Measurements from ENCODE around the gene TGIF2.
A peak's percentile ranks its signal among the peaks of the same experiment; 100 is the strongest.

Gene TGIF2

DNA sequence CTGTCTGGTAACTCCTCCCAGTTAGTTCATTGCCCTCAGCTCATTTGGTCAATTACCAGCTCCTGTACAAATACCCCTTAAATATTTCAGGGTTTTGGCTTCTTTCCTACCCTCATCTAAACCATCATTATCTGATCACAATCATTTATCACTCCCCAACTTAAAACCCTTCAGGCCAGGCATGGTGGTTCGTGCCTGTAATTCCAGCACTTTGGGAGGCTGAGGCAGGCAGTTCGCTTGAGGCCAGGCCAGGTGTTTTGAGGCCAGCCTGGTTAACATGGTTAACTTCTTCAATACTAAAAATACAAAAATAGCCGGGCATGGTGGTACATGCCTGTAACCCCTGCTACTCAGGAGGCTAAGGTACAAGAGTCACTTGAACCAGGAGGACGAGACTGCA is 9.4 kb downstream of the TGIF2 start:
- DNase-seq (ENCODE audit: low spot score): no peak
- no peaks in the 10 kb centered on the region for H3K9me3 Mint-ChIP-seq
- H3K4me1 Mint-ChIP-seq (ENCODE audit: low read depth): peaks cover 24% of the 10 kb centered on the region
- peaks cover 46% of the 10 kb centered on the region for H3K36me3 Mint-ChIP-seq (ENCODE audit: low read depth)
- H3K27ac Mint-ChIP-seq: peak overlapping the region; percentile 83
- no peaks in the 10 kb centered on the region for H3K27me3 Mint-ChIP-seq (ENCODE audit: low read depth)
- H3K4me3 Mint-ChIP-seq: peak overlapping the region; percentile 42

DNA sequence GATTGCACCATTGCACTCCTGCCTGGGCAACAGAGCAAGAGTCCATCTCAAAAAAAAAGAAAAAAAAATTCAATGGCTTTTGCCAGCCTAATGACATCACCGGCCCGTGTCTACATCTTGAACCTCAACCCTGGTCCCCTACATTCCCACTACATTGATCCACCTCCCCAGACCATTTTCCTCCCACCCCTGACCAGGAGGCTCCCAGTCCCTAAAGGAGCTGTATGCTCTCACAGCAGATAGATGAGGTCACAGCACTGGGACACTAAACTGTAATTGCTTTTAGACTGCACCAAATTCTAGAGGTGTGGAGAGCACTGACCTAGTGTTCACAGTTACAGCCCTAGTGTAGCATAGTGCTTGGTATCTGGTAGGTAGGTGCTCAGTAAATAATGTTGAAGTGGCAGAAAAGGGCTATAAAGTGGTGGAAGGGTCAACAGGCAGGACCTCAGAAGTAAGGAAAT is 10.7 kb downstream of the TGIF2 start:
- Mint-ChIP-seq H3K36me3 (ENCODE audit: low read depth) (peaks cover 44% of the 10 kb centered on the region), H3K4me1 (ENCODE audit: low read depth) (peaks cover 24% of the 10 kb centered on the region), H3K9me3 (no peaks in the 10 kb centered on the region), H3K4me3 (no peak overlapping the region), H3K27me3 (ENCODE audit: low read depth) (no peaks in the 10 kb centered on the region), H3K27ac (peak overlapping the region; percentile 54)
- DNase-seq (ENCODE audit: low spot score): no peak

DNA sequence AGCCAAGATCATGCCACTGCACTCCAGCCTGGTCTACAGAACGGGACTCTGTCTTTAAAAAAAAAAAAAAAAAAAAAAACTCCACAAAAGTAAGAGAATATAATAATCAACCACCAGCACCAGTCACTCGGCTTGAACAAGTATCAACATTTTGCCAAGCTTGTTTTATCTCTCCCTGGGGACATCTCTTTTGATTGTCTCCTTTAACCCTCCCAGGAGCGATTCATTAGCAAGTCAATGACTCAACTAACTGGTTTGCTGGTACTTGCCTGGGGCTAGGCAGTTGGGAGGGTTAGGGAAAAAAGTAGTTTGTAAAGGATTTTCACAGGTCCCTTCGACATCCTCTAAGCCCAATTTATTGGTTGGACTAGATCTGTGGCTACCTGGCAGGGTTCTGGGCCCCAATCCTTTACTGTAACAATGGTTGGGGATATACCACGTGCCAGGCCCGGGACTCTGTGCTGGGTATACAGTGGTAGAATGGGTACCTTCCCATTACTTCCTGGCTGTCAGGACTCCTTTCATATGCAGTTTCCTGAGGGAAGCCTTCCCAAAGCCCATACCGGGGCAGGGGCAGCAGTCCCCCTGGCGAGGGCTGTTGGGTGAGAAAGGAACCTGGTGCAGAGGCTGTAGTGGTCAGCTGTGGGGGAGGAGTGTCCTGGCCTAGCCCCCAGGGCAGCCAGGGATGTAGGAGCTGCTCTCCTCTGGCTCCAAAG is 12.2 kb downstream of the TGIF2 start:
- H3K4me1 Mint-ChIP-seq (ENCODE audit: low read depth): peaks cover 19% of the 10 kb centered on the region
- H3K36me3 Mint-ChIP-seq (ENCODE audit: low read depth): peaks cover 32% of the 10 kb centered on the region
- H3K9me3 Mint-ChIP-seq: no peaks in the 10 kb centered on the region
- DNase-seq (ENCODE audit: low spot score): no peak
- no peak overlapping the region for H3K4me3 Mint-ChIP-seq
- no peaks in the 10 kb centered on the region for H3K27me3 Mint-ChIP-seq (ENCODE audit: low read depth)
- no peak overlapping the region for H3K27ac Mint-ChIP-seq

DNA sequence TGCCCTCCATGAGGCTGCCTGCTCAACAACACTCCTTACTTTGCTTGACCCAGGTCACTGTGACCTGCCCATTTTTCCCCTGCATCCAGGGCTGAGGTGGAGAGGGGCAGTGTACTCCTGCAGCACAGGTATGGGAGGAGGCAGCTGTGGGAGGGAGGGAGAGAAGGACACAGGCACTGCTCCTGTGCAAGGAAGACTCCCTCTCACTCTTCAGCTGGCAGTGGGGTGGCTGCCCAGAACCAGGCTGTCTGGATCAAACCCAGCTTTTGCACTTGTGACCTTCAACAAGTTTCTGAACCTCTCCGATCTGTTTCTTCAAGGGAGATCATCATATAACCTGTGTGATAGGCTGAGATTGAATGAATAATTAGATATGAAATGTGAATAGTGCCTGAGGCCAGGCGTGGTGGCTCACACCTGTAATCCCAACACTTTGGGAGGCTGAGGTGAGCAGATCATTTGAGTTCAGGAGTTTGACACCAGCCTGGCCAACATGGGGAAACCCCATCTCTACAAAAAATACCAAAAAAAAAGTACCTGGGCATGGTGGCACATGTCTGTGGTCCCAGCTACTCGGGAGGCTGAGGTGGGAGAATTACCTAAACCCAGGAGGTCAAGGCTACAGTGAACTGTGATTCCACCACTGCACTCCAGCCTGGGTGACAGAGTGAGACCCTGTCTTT is 14.1 kb downstream of the TGIF2 start:
- Mint-ChIP-seq H3K27ac (peak overlapping the region; percentile 57), H3K4me1 (ENCODE audit: low read depth) (peaks cover 22% of the 10 kb centered on the region), H3K4me3 (no peak overlapping the region), H3K27me3 (ENCODE audit: low read depth) (no peaks in the 10 kb centered on the region), H3K9me3 (no peaks in the 10 kb centered on the region), H3K36me3 (ENCODE audit: low read depth) (peaks cover 32% of the 10 kb centered on the region)
- DNase-seq (ENCODE audit: low spot score): no peak

DNA sequence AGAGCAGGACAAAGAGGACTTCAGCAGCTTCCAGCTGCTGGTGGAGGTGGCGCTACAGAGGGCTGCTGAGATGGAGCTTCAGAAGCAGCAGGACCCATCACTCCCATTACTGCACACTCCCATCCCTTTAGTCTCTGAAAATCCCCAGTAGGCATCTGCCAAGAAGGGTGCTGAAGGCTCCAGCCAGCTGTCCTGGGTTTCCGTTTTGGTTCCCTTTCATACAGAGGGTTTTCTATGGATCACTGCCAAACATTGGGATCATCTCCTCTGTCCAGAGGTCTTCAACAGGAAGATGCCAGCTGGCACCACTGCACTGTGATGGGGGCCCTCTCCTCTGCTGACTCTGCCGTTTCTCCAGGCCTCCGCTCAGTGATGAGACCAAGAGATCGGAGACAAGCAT is 17.9 kb downstream of the TGIF2 start:
- DNase-seq (ENCODE audit: low spot score): no peak
- Mint-ChIP-seq H3K9me3 (no peaks in the 10 kb centered on the region), H3K27me3 (ENCODE audit: low read depth) (no peaks in the 10 kb centered on the region), H3K4me3 (peak overlapping the region; percentile 69), H3K27ac (peak overlapping the region; percentile 87), H3K4me1 (ENCODE audit: low read depth) (peaks cover 37% of the 10 kb centered on the region), H3K36me3 (ENCODE audit: low read depth) (peaks cover 40% of the 10 kb centered on the region)

DNA sequence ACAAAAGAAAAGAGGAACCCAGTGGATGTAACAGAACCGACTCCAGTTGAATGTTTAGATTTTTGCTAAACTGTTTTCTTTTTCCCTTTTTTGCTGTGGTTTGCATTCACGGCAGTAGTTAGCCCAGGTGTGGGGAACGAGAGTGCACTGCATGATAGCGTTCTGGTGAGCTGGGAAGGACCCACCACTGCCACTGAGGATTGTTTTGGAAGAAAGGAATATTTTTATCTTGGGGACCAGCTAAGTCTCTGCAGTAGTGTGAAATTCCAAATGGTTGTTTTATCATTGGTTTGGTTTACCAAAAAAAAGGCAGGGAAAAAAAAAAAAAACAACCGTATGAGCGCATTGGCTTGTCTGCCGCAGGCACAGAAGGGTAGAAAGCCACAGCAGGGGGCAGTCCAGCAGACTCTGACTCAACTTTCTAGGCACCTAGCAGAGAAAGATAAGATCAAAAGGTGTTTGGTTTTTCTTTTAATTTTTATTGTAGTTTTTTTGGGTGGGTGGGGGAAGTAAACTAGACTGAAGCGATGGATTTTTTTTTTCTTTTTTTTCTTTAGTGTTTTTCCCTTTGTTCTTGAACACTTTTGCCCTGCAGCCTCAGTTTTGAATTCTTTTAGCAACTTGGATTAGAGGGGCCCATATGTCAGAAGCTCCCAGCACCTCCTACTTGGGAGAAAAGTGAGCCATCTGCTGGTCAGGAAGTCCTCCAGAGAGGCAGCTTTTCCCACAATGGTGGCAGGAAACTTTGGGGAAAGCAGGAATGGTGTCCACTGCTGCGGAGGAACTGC is 18.7 kb downstream of the TGIF2 start:
- peak; percentile 57 for DNase-seq (ENCODE audit: low spot score)
- no peaks in the 10 kb centered on the region for H3K9me3 Mint-ChIP-seq
- peak overlapping the region; percentile 87 for H3K27ac Mint-ChIP-seq
- H3K27me3 Mint-ChIP-seq (ENCODE audit: low read depth): no peaks in the 10 kb centered on the region
- H3K4me3 Mint-ChIP-seq: peak overlapping the region; percentile 69
- H3K4me1 Mint-ChIP-seq (ENCODE audit: low read depth): peaks cover 37% of the 10 kb centered on the region
- H3K36me3 Mint-ChIP-seq (ENCODE audit: low read depth): peaks cover 35% of the 10 kb centered on the region

DNA sequence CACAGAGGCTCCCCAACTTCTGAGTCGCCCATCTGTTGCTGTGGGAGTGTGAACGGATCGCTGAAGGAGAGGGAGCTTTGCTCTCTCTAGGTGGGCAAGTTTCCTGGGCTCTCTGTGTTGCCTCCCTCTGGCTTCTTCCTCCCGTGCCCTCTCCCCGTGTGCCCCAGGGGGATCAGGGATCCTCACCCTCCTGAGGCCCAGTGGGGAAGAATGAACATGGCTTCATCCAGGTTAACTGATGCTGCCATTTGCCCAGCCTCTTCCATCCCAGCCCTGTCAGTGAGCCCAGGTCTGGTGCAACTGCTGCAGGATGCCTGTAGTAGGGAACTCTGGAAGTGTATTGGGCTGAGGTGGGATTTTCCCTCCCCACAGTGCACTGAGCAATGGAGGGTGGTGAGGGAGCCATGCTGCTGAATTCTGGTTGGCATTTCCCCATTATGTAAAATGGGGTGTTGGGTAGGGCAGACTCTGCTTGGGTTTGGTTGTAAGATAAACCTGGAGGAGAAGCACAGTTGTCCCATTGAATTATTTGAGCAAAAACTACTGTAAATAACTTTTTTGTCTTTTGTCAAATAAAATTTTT is 20.0 kb downstream of the TGIF2 start:
- no peak for DNase-seq (ENCODE audit: low spot score)
- Mint-ChIP-seq H3K27me3 (ENCODE audit: low read depth) (no peaks in the 10 kb centered on the region), H3K36me3 (ENCODE audit: low read depth) (peaks cover 33% of the 10 kb centered on the region), H3K4me3 (peak overlapping the region; percentile 5), H3K9me3 (no peaks in the 10 kb centered on the region), H3K27ac (peak overlapping the region; percentile 57), H3K4me1 (ENCODE audit: low read depth) (peaks cover 36% of the 10 kb centered on the region)

DNA sequence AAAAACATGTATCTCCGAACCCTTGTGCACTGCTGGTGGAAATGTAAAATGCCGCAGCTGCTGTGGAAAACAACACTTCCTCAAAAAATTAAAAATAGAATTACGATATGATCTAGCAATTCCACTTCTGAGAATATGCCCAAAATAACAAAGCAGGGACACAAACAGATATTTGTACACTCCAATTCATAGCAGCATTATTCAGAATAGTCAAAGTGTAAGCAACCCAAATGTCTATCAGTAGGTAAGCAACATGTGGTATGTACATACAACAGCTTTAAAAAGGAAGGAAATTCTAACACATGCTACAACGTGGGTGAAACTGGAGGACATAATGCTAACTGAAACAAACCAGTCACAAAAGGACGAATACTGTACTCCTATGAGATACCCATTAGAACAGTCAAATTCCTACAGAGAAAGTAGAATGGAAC is 26.5 kb downstream of the TGIF2 start:
- no peak overlapping the region for H3K4me3 Mint-ChIP-seq
- no peaks in the 10 kb centered on the region for H3K9me3 Mint-ChIP-seq
- no peak for DNase-seq (ENCODE audit: low spot score)
- H3K27ac Mint-ChIP-seq: peak overlapping the region; percentile 78
- no peaks in the 10 kb centered on the region for H3K27me3 Mint-ChIP-seq (ENCODE audit: low read depth)
- peaks cover 14% of the 10 kb centered on the region for H3K36me3 Mint-ChIP-seq (ENCODE audit: low read depth)
- peaks cover 27% of the 10 kb centered on the region for H3K4me1 Mint-ChIP-seq (ENCODE audit: low read depth)

DNA sequence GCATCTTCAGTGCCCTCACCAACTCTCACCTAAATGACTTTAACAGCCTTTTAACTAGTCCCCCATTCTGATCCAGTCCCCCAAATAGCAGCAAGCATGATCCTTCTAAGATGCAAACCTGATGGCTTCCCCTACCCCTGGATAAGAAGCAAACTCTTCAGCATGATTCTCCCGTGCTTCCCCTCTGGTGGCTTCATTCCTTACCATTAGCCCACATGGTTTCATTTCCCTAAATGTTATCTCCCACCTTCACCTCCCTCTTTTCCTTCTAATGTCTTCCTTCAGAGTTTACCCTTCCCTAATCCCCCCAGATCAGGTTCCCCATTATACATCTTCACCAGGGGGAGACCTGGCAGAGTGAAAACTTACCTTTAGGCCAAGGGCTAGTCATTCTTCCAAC is 28.1 kb downstream of the TGIF2 start:
- Mint-ChIP-seq H3K4me1 (ENCODE audit: low read depth) (peaks cover 21% of the 10 kb centered on the region), H3K27ac (no peak overlapping the region), H3K4me3 (no peak overlapping the region), H3K27me3 (ENCODE audit: low read depth) (no peaks in the 10 kb centered on the region), H3K36me3 (ENCODE audit: low read depth) (peaks cover 6% of the 10 kb centered on the region), H3K9me3 (no peaks in the 10 kb centered on the region)
- no peak for DNase-seq (ENCODE audit: low spot score)

DNA sequence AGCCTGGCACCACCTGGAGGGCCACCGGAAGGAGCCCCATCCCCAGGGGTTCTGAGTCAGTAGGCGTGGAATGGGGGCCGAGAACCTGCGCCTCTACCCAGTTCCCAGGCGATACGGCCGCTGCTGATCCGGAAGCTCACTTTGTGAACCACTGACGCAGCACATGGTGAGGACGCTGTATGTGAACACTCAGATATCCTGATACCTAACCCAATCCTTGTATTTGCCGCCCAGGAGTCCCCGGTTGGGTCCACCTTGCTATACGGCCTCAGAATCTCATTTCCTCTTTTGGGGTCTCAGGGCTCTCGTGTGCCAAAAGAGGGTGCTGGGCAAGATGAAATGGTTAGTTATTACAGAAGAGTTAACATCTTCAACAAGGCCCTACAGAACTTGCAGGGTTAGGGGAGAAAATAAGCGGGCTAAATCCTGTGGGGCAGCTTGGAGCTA is 31.6 kb downstream of the TGIF2 start:
- H3K4me3 Mint-ChIP-seq: peak overlapping the region; percentile 98
- peak; percentile 45 for DNase-seq (ENCODE audit: low spot score)
- H3K36me3 Mint-ChIP-seq (ENCODE audit: low read depth): peaks cover 31% of the 10 kb centered on the region
- H3K27ac Mint-ChIP-seq: peak overlapping the region; percentile 94
- H3K4me1 Mint-ChIP-seq (ENCODE audit: low read depth): peaks cover 26% of the 10 kb centered on the region
- no peaks in the 10 kb centered on the region for H3K9me3 Mint-ChIP-seq
- no peaks in the 10 kb centered on the region for H3K27me3 Mint-ChIP-seq (ENCODE audit: low read depth)

DNA sequence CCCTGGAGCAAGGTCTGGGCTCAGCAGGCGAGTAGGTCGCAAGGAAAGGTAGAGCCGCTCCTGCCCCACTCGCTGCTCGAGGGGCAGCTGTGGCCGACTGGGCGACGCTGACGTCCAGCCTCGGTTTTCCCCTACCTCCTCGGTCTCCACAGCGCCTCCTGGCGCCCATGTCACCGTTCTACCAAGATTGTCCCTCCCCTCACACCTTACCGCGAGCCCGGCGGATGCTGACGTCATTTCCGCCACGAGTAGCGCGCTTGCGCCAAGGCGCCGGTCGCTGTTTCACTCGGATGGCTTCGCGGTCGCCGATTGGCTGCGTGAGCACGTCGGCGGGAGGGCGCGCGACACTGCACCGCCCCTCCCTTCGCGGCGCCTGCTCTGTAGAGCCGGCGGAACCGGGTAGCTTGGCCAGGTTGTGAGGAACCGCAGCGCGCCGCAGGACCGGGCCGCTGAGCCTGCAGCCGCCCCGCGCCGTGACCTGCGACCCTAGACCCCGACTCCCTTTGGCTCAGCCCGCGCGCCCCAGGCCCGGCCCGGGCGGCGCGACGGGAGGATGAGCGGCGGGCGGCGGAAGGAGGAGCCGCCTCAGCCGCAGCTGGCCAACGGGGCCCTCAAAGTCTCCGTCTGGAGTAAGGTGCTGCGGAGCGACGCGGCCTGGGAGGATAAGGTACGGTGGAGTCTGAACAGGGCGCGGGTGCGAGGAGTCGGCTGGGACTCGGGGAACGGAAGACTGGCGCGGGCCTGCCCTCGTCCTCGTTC is 32.2 kb downstream of the TGIF2 start, which contains the start of gene RAB5IF:
RAB5IF (plus strand) TSS at position 381 of the 759 bp plus-strand sequence; CDS start at position 554, 173 bp downstream.
- Mint-ChIP-seq H3K9me3 (no peaks in the 10 kb centered on the region), H3K27ac (peak within 1 kb of the TSS; percentile 94), H3K27me3 (ENCODE audit: low read depth) (no peaks in the 10 kb centered on the region), H3K4me1 (ENCODE audit: low read depth) (peaks cover 23% of the 10 kb centered on the region), H3K36me3 (ENCODE audit: low read depth) (peaks cover 34% of the 10 kb centered on the region), H3K4me3 (peak within 1 kb of the TSS; percentile 98)
- peak; percentile 99 for DNase-seq (ENCODE audit: low spot score)

DNA sequence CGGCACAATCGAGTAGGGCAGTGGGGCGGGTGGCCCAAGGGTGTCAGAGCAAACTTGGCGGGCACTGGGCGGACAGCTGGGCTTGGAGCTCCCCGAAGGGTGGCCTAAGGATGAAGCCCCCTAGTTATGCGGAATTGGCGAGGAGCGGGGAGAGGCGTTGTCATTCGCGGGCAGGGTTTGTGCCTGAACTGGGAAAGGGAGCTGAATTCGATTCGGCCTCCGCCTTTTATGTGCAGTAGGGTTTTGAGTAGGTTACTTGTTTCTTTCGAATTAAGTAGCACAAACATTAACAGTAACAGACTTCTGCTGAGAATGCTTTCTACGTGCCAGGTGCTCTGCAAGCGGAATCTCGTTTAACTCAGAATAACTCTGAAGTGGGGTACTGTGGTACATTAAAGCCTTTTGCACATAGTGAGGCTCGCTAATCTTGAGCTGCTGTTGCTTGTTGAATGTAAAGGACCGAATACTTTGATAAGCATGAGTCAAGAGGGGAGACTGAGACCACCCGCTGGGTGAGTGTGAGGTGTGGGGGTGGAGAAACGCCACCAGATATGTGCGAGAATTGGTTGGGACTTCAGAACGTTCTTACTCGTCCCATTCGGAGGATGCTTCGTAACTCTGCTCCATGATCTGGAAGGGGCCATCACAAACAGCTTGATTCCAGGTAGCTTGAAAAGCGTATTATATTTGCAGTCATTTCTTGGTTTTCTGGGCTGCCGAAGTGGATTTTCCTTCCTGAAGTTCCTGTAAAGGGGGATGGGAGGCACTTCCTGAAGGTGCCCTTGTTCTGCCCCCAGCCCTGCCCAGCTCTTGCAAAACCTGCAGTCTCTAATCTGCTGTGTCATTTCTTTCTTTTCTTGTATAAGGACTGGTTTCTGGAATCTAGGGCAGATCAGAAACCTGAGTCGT is 33.0 kb downstream of the TGIF2 start:
- Mint-ChIP-seq H3K36me3 (ENCODE audit: low read depth) (peaks cover 43% of the 10 kb centered on the region), H3K4me3 (peak overlapping the region; percentile 98), H3K27ac (peak overlapping the region; percentile 94), H3K4me1 (ENCODE audit: low read depth) (peaks cover 22% of the 10 kb centered on the region), H3K27me3 (ENCODE audit: low read depth) (no peaks in the 10 kb centered on the region), H3K9me3 (no peaks in the 10 kb centered on the region)
- no peak for DNase-seq (ENCODE audit: low spot score)
